ENCODE data around the gene EXOC4. TPM values are rescaled to one million over a fixed set of nuclear protein-coding genes. Genes with fewer than 3 reads are reported as not detected.

The EXOC4 gene
- total and polyA plus RNA-seq, 2 of the 8 experiments (the other 6 are each of a cell fraction or from before 2014, with no cell fraction given), result 27.0 to 67.3 TPM

- CTCF ChIA-PET (ENCODE audit: partially characterized antibody), result interaction anchor here (0.8 to 1.9 kb wide), 8 partner anchors 16 to 403 kb away, joined by 3 to 5 read pairs (median 4); no protein-coding TSS in a partner anchor
- Histone ChIP-seq H3K79me2 (ENCODE audit: control insufficient read depth in 1 of 2, insufficient read depth in 2 of 2, low read length in 2 of 2) (no peaks in the 10 kb centered on the region), H3K4me2 (ENCODE audit: insufficient read depth in 1 of 2, low read depth in 2 of 2, low read length in 2 of 2) (no peak overlapping the region), H3K27ac (ENCODE audit: low read depth, low read length) (no peak overlapping the region), H3K14ac (ENCODE audit: insufficient read length) (no peak overlapping the region), H2AK5ac (ENCODE audit: low read depth, low read length) (no peak overlapping the region), H3K18ac (ENCODE audit: extremely low read depth, low read length) (no peak overlapping the region), H3K4me1 (replicated peaks in 1 of 4; ENCODE audit: control insufficient read depth in 3 of 4, insufficient read depth in 4 of 4, low read length in 3 of 4) (peaks cover 0 to 3% (median under 1%) of the 10 kb centered on the region in 4 experiments; a peak in 1 of 7 replicates), H4K91ac (replicated peaks; ENCODE audit: insufficient read length, low read length) (no peak overlapping the region), H2BK15ac (ENCODE audit: low read length) (no peak overlapping the region), H3K56ac (replicated peaks; ENCODE audit: insufficient read length, low read depth, low read length) (no peak overlapping the region), H3K9me3 (ENCODE audit: insufficient read depth in 2 of 2, low read depth in 1 of 2, low read length in 1 of 2) (no peaks in the 10 kb centered on the region), H4K20me1 (replicated peaks in 1 of 2; ENCODE audit: control insufficient read depth in 1 of 2, insufficient read depth in 2 of 2, low read length in 2 of 2) (peaks cover 0 to 5% of the 10 kb centered on the region in 2 experiments), H3K4ac (replicated peaks; ENCODE audit: insufficient read length, low read depth, low read length) (no peak overlapping the region), H3K23ac (ENCODE audit: insufficient read length) (no peak overlapping the region), H3K4me3 (ENCODE audit: extremely low read depth in 1 of 4, insufficient read depth in 2 of 4, low read depth in 3 of 4, low read length in 4 of 4) (no peak overlapping the region), H4K8ac (ENCODE audit: extremely low read depth, insufficient read depth, low read length) (no peak overlapping the region), H3K27me3 (replicated peaks in 1 of 4; ENCODE audit: control insufficient read depth in 3 of 4, extremely low read depth in 1 of 4, insufficient read depth in 3 of 4, low read length in 3 of 4) (no peaks in the 10 kb centered on the region), H2BK5ac (ENCODE audit: low read depth, low read length) (no peak overlapping the region), H2BK120ac (replicated peaks; ENCODE audit: low read depth, low read length) (no peak overlapping the region), H2BK20ac (ENCODE audit: low read length) (no peak overlapping the region), H3K36me3 (ENCODE audit: control insufficient read depth in 2 of 4, insufficient read depth in 4 of 4, low read length in 3 of 4) (no peaks in the 10 kb centered on the region), H2BK12ac (ENCODE audit: low read depth, low read length) (no peak overlapping the region), H2AFZ (ENCODE audit: low read length) (no peak overlapping the region), H3K79me1 (ENCODE audit: low read depth, low read length) (no peaks in the 10 kb centered on the region), H3K23me2 (ENCODE audit: low read depth, low read length) (peaks cover 2% of the 10 kb centered on the region; the same call in 1 of the 2 replicates), H3K9ac (replicated peaks in 1 of 4; ENCODE audit: extremely low read depth in 1 of 4, low read depth in 3 of 4, low read length in 3 of 4) (no peak overlapping the region), H4K5ac (ENCODE audit: insufficient read length, low read depth, low read length) (no peak overlapping the region)
- WGBS, 2 experiments (ENCODE audit: extremely low coverage in 1 of 2, insufficient coverage in 1 of 2, insufficient read length in 1 of 2, insufficient replicate concordance in 2 of 2, low coverage in 1 of 2, low lambda C conversion rate in 2 of 2, missing lambda C conversion rate in 1 of 2), result 93% methylated on average over 5 of the region's 5 CpGs; no CpG with 5 or more reads in 1 of the 2 experiments
- POLR2A ChIA-PET (ENCODE audit: partially characterized antibody), result interaction anchor here (1.3 kb wide), 1 partner anchor 140 kb away, joined by 3 read pairs; no protein-coding TSS in a partner anchor
- FAIRE-seq (no peak), DNase-seq (ENCODE audit: low read depth in 1 of 2, low spot score in 2 of 2) (no peak)
- TF ChIP-seq RXRA (IDR thresholded peaks at IDR 0.05; ENCODE audit: insufficient read depth, low read depth, low read length) (no peak), EP300 (IDR thresholded peaks at IDR 0.05; ENCODE audit: borderline replicate concordance in 1 of 2, low read depth in 2 of 2, low read length in 2 of 2) (no peak), CHD1 (IDR thresholded peaks at IDR 0.05; ENCODE audit: low read depth, low read length) (no peak), FOSL1 (IDR thresholded peaks at IDR 0.05; ENCODE audit: insufficient read depth, low read depth, low read length) (no peak), RFX5 (IDR thresholded peaks at IDR 0.05; ENCODE audit: borderline replicate concordance, low read depth, low read length) (no peak), TEAD4 (IDR thresholded peaks at IDR 0.05; ENCODE audit: low read depth, low read length) (no peak), KDM4A (IDR thresholded peaks at IDR 0.05; ENCODE audit: low read depth, low read length, severe bottlenecking) (no peak), GTF2F1 (IDR thresholded peaks at IDR 0.05; ENCODE audit: borderline replicate concordance, low read depth, low read length) (no peak), JUN (IDR thresholded peaks at IDR 0.05; ENCODE audit: low read depth, low read length) (no peak), PHF8 (conservative IDR thresholded peaks at IDR 0.05; ENCODE audit: low read depth, low read length) (no peak), BCL11A (IDR thresholded peaks at IDR 0.05; ENCODE audit: low read depth in 2 of 2, low read length in 2 of 2) (no peak), CEBPB (IDR thresholded peaks at IDR 0.05; ENCODE audit: low read depth, low read length) (no peak), POLR2AphosphoS5 (IDR thresholded peaks at IDR 0.05; ENCODE audit: low read depth, low read length) (no peak)
Observed at GRCh38 chr7:133850497-133851280, 597.8 kb downstream of the EXOC4 start.
